GM12878 (cell line): ENCODE data around the gene IPO11. TPM values are rescaled to one million over a fixed set of nuclear protein-coding genes. Genes with fewer than 3 reads are reported as not detected.

Experiments
- ATAC-seq: fragments of 200-7000 bp; cut with Tn5 transposase; 3 replicates; pipeline ENCODE4 v1.9.1; 2020; ENCODE audit warnings: mild to moderate bottlenecking, moderate library complexity
- BruUV-seq: library from RNA; stranded (reverse); fragments of 400-500 nt; replicated peaks from 2 replicates; lab custom pipeline; 2021; lab: Mats Ljungman, UMichigan
- CTCF ChIA-PET: fragments of 300-600 bp; sonication (Branson Sonifier 250); formaldehyde crosslinking; extraction: SDS; loops from one replicate; lab custom pipeline; 2021; ENCODE audit warnings: inconsistent platforms; lab: Yijun Ruan, JAX
- POLR2A ChIA-PET: fragments of 350-600 bp; formaldehyde crosslinking; extraction: SDS; loops from one replicate; lab custom pipeline; 2021; ENCODE audit warnings: inconsistent platforms; lab: Charles Lee
- RAD21 ChIA-PET: fragments of 300-600 bp; sonication (Branson Sonifier 250); formaldehyde crosslinking; loops from one replicate; lab custom pipeline; 2023; ENCODE audit warnings: antibody characterized with exemption; ENCODE audit not compliant: unreplicated experiment; lab: Charles Lee
- SMC1A ChIA-PET: fragments of 300-600 bp; sonication (Branson Sonifier 250); formaldehyde crosslinking; loops from one replicate; lab custom pipeline; 2023; ENCODE audit not compliant: unreplicated experiment, uncharacterized antibody; lab: Charles Lee
- DNase-seq: peaks from one replicate; pipeline ENCODE4 v3.0.0-alpha.2; 2011; ENCODE audit warnings: low read depth, low spot score
- FAIRE-seq: peaks from 3 replicates; lab custom pipeline; 2011; peaks lifted over from hg19 to GRCh38; lab: Jason Lieb, UNC
- H2AFZ ChIP-seq: 2 replicates; pipeline ENCODE4 v1.6.0; 2011; ENCODE audit warnings: low read depth, low read length, control low read depth; ENCODE audit not compliant: control insufficient read depth
- H3K27ac ChIP-seq: 2 replicates; pipeline ENCODE4 v1.5.1; 2011; ENCODE audit warnings: control low read depth; ENCODE audit not compliant: control insufficient read depth, insufficient read depth
- H3K27me3 ChIP-seq, 2 experiments: replicated peaks in 1 of 2; 2 replicates each; pipeline versions ENCODE4 v1.6.0 to v1.6.1; 2011; ENCODE audit warnings: low read length in 1 of 2; ENCODE audit not compliant: control insufficient read depth in 2 of 2, insufficient read depth in 2 of 2
- H3K36me3 ChIP-seq, 2 experiments: 2 replicates each; pipeline ENCODE4 v1.5.1; 2011; ENCODE audit warnings: low read length in 1 of 2; ENCODE audit not compliant: control insufficient read depth in 2 of 2, insufficient read depth in 2 of 2
- H3K4me1 ChIP-seq: 2 replicates; pipeline ENCODE4 v1.6.1; 2011; ENCODE audit warnings: mild to moderate bottlenecking, low read length, moderate library complexity, mixed read lengths; ENCODE audit not compliant: control insufficient read depth, insufficient read depth
- H3K4me2 ChIP-seq: 2 replicates; pipeline ENCODE4 v1.6.0; 2011; ENCODE audit warnings: control low read depth; ENCODE audit not compliant: control insufficient read depth, insufficient read depth
- H3K4me3 ChIP-seq: fragments of 200-600 bp; sonication (generic); 2 replicates; pipeline ENCODE4 v1.5.1; 2016
- H3K79me2 ChIP-seq: 2 replicates; pipeline ENCODE4 v1.6.0; 2011; ENCODE audit warnings: low read length; ENCODE audit not compliant: control insufficient read depth, insufficient read depth
- H3K9ac ChIP-seq: 2 replicates; pipeline ENCODE4 v1.8.0; 2011; ENCODE audit warnings: low read length, control low read depth, mixed read lengths; ENCODE audit not compliant: control insufficient read depth, insufficient read depth
- H3K9me3 ChIP-seq: replicated peaks from 3 replicates; pipeline ENCODE4 v1.5.1; 2011; ENCODE audit warnings: mild to moderate bottlenecking, low read length; ENCODE audit not compliant: control insufficient read depth, insufficient read depth
- H4K20me1 ChIP-seq: 2 replicates; pipeline ENCODE4 v1.6.0; 2011; ENCODE audit not compliant: control insufficient read depth, insufficient read depth
- E2F8 ChIP-seq: fragments of 450-650 bp; IDR thresholded peaks from 2 replicates; pipeline ENCODE4 v1.6.1; 2018; ENCODE audit warnings: mild to moderate bottlenecking, low read depth, moderate library complexity; ENCODE audit not compliant: partially characterized antibody
- EP300 ChIP-seq, 2 experiments: fragments of 150-350 bp in 1 of 2; IDR thresholded peaks; 2 replicates each; pipeline ENCODE4 v1.6.1; 2011 to 2012; ENCODE audit warnings: low read depth in 2 of 2, low read length in 2 of 2, borderline replicate concordance in 1 of 2, improper control_type of control experiment in 1 of 2, inconsistent platforms in 1 of 2; ENCODE audit not compliant: control insufficient read depth in 1 of 2
- ETV6 ChIP-seq, 2 experiments: fragments of 450-650 bp in 1 of 2; IDR thresholded peaks in 1 of 2; conservative IDR thresholded peaks in 1 of 2; 2 replicates each; pipeline ENCODE4 v1.6.1; 2014; ENCODE audit warnings: antibody characterized with exemption in 1 of 2, borderline replicate concordance in 1 of 2, low read depth in 1 of 2, mild to moderate bottlenecking in 1 of 2, moderate library complexity in 1 of 2
- MEF2B ChIP-seq: fragments of 450-650 bp; IDR thresholded peaks from 2 replicates; pipeline ENCODE4 v1.6.1; 2018; ENCODE audit warnings: mild to moderate bottlenecking, moderate library complexity; ENCODE audit not compliant: partially characterized antibody, poor library complexity, severe bottlenecking
- MXI1 ChIP-seq: fragments of 150-350 bp; IDR thresholded peaks from 2 replicates; pipeline ENCODE4 v1.6.1; 2011; ENCODE audit warnings: low read depth, mild to moderate bottlenecking, inconsistent platforms, low read length, improper control_type of control experiment
- NRF1 ChIP-seq: conservative IDR thresholded peaks from 2 replicates; pipeline ENCODE4 v1.6.1; 2011; ENCODE audit warnings: mild to moderate bottlenecking, low read depth, low read length, improper control_type of control experiment
- SMAD1 ChIP-seq: fragments of 450-650 bp; IDR thresholded peaks from 2 replicates; pipeline ENCODE4 v1.6.1; 2018; ENCODE audit warnings: mild to moderate bottlenecking, low read depth; ENCODE audit not compliant: partially characterized antibody
- SREBF1 ChIP-seq: IDR thresholded peaks from 2 replicates; pipeline ENCODE4 v1.6.1; 2012; ENCODE audit warnings: mild to moderate bottlenecking, low read length
- STAT3 ChIP-seq: IDR thresholded peaks from 2 replicates; pipeline ENCODE4 v1.6.1; 2011; ENCODE audit warnings: low read depth, low read length, improper control_type of control experiment
- ZBTB11 ChIP-seq: fragments of 450-650 bp; formaldehyde crosslinking; IDR thresholded peaks from 2 replicates; pipeline ENCODE4 v1.5.0; 2022; ENCODE audit warnings: mild to moderate bottlenecking, missing genetic modification characterization
- ZNF24 ChIP-seq: fragments of 450-650 bp; IDR thresholded peaks from 2 replicates; pipeline ENCODE4 v1.6.1; 2017; ENCODE audit warnings: antibody characterized with exemption, mild to moderate bottlenecking
- ZNF274 ChIP-seq: IDR thresholded peaks from one replicate; pipeline ENCODE4 v1.8.0; 2011; ENCODE audit not compliant: insufficient read length, insufficient read depth
- WGBS: methylation state at CpG from one replicate; pipeline ENCODE4 v1.1.6; 2016; ENCODE audit warnings: low lambda C conversion rate; ENCODE audit not compliant: insufficient replicate concordance, insufficient coverage; ENCODE audit errors: missing lambda C conversion rate; 5-methylcytosine and 5-hydroxymethylcytosine counted together
- in situ Hi-C: fragments of 300-500 bp; cut with MboI; formaldehyde crosslinking; loops from 9 replicates; pipeline ENCODE4 v1.14.3; 2018; ENCODE audit warnings: mixed read lengths
- intact Hi-C: fragments of 100-400 bp; cut with micrococcal nuclease; formaldehyde crosslinking; loops from one replicate; pipeline ENCODE4 v1.14.2; 2022; ENCODE audit not compliant: unreplicated experiment
- polyA plus RNA-seq, 11 experiments: library from polyadenylated mRNA; depleted of rRNA in 4 of 11; unstranded in 6 of 11; stranded (reverse) in 5 of 11; fragments of >200 nt; fragmentation: Nextera tagmentation in 4 of 11; fragmentation: Illumina TruSeq in 1 of 11; extraction: Ambion mirVana in 4 of 11; extraction: Trizol in 1 of 11; gene quantifications; 1 replicate in 1 of 11; 2 replicates in 10 of 11; pipeline versions ENCODE4 v1.2.1 to v1.2.3, GENCODE V29; 2011 to 2016; ENCODE audit warnings: inconsistent platforms in 2 of 11, missing spikeins in 2 of 11, low read depth in 1 of 11
- total RNA-seq, 4 experiments: library from RNA; depleted of rRNA in 3 of 4; stranded (reverse); fragments of >200 nt in 3 of 4; fragmentation: Illumina TruSeq in 1 of 4; extraction: Trizol in 1 of 4; gene quantifications; 2 replicates each; pipeline versions ENCODE4 v1.2.1 to v1.2.3, GENCODE V29; 2013 to 2021
- TF ChIP-seq, protein P1 (sequence below): fragments of 450-650 bp; IDR thresholded peaks from 2 replicates; pipeline ENCODE4 v1.6.1; 2017; ENCODE audit warnings: borderline replicate concordance

Gene IPO11
- total and polyA plus RNA-seq, 10 of the 15 experiments (the other 5 are each of a cell fraction or from before 2014, with no cell fraction given) = 14.1 to 49.3 (median 29.8) TPM

DNA sequence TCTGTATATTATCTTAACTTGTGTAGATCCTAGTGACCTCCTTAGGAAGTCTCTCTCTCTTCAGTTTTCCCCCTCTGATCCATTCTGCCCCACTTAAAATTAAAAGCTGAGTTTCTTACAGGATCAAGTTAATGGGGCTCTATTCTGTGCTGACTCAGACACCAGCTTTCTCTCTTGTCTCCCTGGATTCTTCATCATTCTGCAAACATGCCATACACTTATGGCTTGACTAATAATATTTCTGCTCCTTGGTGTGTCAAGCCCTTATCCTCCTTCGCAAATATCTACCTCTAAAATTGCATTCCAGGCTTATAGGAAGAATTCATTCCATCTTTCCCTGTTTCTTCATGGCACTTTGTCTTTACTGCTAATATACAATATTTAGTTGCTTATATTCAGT is 184.1 kb downstream of the IPO11 start:
- no peaks in the 10 kb centered on the region for H3K9me3 ChIP-seq
- H3K36me3 ChIP-seq = peaks cover 0 to 2% of the 10 kb centered on the region in 2 experiments; a peak in 2 of 4 replicates
- H2AFZ ChIP-seq = no peak overlapping the region
- FAIRE-seq = no peak
- POLR2A ChIA-PET = no interaction called here
- no peak overlapping the region for H3K4me2 ChIP-seq
- ATAC-seq = no peak
- in situ Hi-C loops (no loop called here), intact Hi-C loops (no loop called here)
- H3K79me2 ChIP-seq = no peaks in the 10 kb centered on the region
- no peak for DNase-seq
- SMC1A ChIA-PET = interaction anchor here (0.6 to 3.5 kb wide), 3 partner anchors 10 to 57 kb away, joined by 3 to 11 read pairs (median 7); no protein-coding TSS in a partner anchor
- H3K4me3 ChIP-seq = no peak overlapping the region
- no peak overlapping the region for H3K9ac ChIP-seq
- no peaks in the 10 kb centered on the region for H4K20me1 ChIP-seq
- RAD21 ChIA-PET = no interaction called here
- CTCF ChIA-PET = interaction anchor here (0.6 to 1.2 kb wide), 3 partner anchors 15 to 334 kb away, joined by 3 to 4 read pairs (median 4); no protein-coding TSS in a partner anchor
- no TSS peak for BruUV-seq
- H3K4me1 ChIP-seq = no peaks in the 10 kb centered on the region; the same call in 1 of the 2 replicates
- no peaks in the 10 kb centered on the region for H3K27me3 ChIP-seq
- no peak overlapping the region for H3K27ac ChIP-seq
- 96% methylated on average over 1 of the region's 1 CpG for WGBS
- no peak for TF ChIP-seq NRF1
- TF ChIP-seq ZBTB11 (CRISPR knock-in tag) = no peak
- TF ChIP-seq STAT3 = no peak
- no peak for TF ChIP-seq SMAD1
- TF ChIP-seq EP300 (IDR thresholded peaks at IDR 0.05; ENCODE audit: borderline replicate concordance in 1 of 2, control insufficient read depth in 1 of 2, low read depth in 2 of 2, low read length in 2 of 2) = no peak
- TF ChIP-seq, protein P1, sequence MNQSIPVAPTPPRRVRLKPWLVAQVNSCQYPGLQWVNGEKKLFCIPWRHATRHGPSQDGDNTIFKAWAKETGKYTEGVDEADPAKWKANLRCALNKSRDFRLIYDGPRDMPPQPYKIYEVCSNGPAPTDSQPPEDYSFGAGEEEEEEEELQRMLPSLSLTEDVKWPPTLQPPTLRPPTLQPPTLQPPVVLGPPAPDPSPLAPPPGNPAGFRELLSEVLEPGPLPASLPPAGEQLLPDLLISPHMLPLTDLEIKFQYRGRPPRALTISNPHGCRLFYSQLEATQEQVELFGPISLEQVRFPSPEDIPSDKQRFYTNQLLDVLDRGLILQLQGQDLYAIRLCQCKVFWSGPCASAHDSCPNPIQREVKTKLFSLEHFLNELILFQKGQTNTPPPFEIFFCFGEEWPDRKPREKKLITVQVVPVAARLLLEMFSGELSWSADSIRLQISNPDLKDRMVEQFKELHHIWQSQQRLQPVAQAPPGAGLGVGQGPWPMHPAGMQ = no peak
- no peak for TF ChIP-seq ZNF24
- no peak for TF ChIP-seq MXI1
- TF ChIP-seq E2F8 = no peak
- no peak for TF ChIP-seq MEF2B
- TF ChIP-seq ZNF274 = no peak
- TF ChIP-seq SREBF1 = no peak
- no peak for TF ChIP-seq ETV6 (conservative IDR thresholded peaks at IDR 0.05 in 1 of 2, IDR thresholded peaks at IDR 0.05 in 1 of 2; ENCODE audit: borderline replicate concordance in 1 of 2, low read depth in 1 of 2)
